HEK293 (cell line): Measurements from ENCODE around the gene PPP1R1B.
A peak's percentile ranks its signal among the peaks of the same experiment; 100 is the strongest.

Experiments used
- CTCF ChIA-PET: fragments of 350-600 bp; formaldehyde crosslinking; extraction: SDS; loops from one replicate; lab custom pipeline; 2021; ENCODE audit warnings: antibody characterized with exemption; lab: Yijun Ruan, JAX
- POLR2A ChIA-PET: fragments of 300-600 bp; formaldehyde crosslinking; extraction: SDS; loops from one replicate; lab custom pipeline; 2020; ENCODE audit warnings: antibody characterized with exemption, inconsistent platforms; lab: Yijun Ruan, JAX
- H3K27ac ChIP-seq: fragments of 200-500 bp; sonication (Bioruptor generic); 2 replicates; pipeline ENCODE4 v1.5.1; 2014; ENCODE audit warnings: low read depth, low read length, control low read depth, inconsistent platforms; ENCODE audit errors: extremely low read depth
- H3K36me3 ChIP-seq, 2 experiments: fragments of 200-500 bp in 1 of 2; sonication (Bioruptor generic) in 1 of 2; 1 replicate in 1 of 2; 2 replicates in 1 of 2; pipeline ENCODE4 v1.5.1; 2014 to 2017; ENCODE audit warnings: inconsistent platforms in 2 of 2, low read length in 2 of 2; ENCODE audit not compliant: control insufficient read depth in 2 of 2, insufficient read depth in 1 of 2
- H3K4me1 ChIP-seq: fragments of 200-500 bp; sonication (Bioruptor generic); 2 replicates; pipeline ENCODE4 v1.5.1; 2014; ENCODE audit warnings: mild to moderate bottlenecking, low read length, inconsistent platforms; ENCODE audit not compliant: control insufficient read depth, insufficient read depth
- H3K4me3 ChIP-seq: 2 replicates; pipeline ENCODE4 v1.5.1; 2011; ENCODE audit warnings: low read depth, mild to moderate bottlenecking, control low read depth, low read length, moderate library complexity
- H3K9me3 ChIP-seq: fragments of 200-500 bp; sonication (Bioruptor generic); 2 replicates; pipeline ENCODE4 v1.5.1; 2014; ENCODE audit warnings: low read depth, low read length, inconsistent platforms; ENCODE audit not compliant: control insufficient read depth, insufficient read depth
- IKZF3 ChIP-seq: fragments of 450-650 bp; IDR thresholded peaks from 2 replicates; pipeline ENCODE4 v1.5.0; 2018; ENCODE audit warnings: missing biosample characterization, mild to moderate bottlenecking, missing genetic modification characterization, moderate library complexity
- KLF8 ChIP-seq: fragments of 450-650 bp; formaldehyde crosslinking; IDR thresholded peaks from 2 replicates; pipeline ENCODE4 v1.5.1; 2016; ENCODE audit warnings: missing biosample characterization, missing genetic modification characterization
- MYNN ChIP-seq: fragments of 450-650 bp; formaldehyde crosslinking; IDR thresholded peaks from 2 replicates; pipeline ENCODE4 v1.5.1; 2016; ENCODE audit warnings: missing biosample characterization, missing genetic modification characterization, borderline replicate concordance
- TSHZ1 ChIP-seq: fragments of 450-650 bp; formaldehyde crosslinking; IDR thresholded peaks from 2 replicates; pipeline ENCODE4 v1.5.1; 2016; ENCODE audit warnings: missing biosample characterization, missing genetic modification characterization, borderline replicate concordance
- ZBTB20 ChIP-seq: fragments of 450-650 bp; formaldehyde crosslinking; IDR thresholded peaks from 2 replicates; pipeline ENCODE4 v1.5.1; 2016; ENCODE audit warnings: missing biosample characterization, missing genetic modification characterization
- ZEB2 ChIP-seq: fragments of 450-650 bp; formaldehyde crosslinking; IDR thresholded peaks from 2 replicates; pipeline ENCODE4 v1.5.1; 2016; ENCODE audit warnings: missing biosample characterization, missing genetic modification characterization
- ZFP41 ChIP-seq: fragments of 450-650 bp; formaldehyde crosslinking; IDR thresholded peaks from 2 replicates; pipeline ENCODE4 v1.5.1; 2016; ENCODE audit warnings: missing biosample characterization, missing genetic modification characterization, borderline replicate concordance
- ZFP69B ChIP-seq: fragments of 450-650 bp; formaldehyde crosslinking; IDR thresholded peaks from 2 replicates; pipeline ENCODE4 v1.5.1; 2016; ENCODE audit warnings: missing biosample characterization, missing genetic modification characterization
- ZNF10 ChIP-seq: fragments of 450-650 bp; formaldehyde crosslinking; IDR thresholded peaks from 2 replicates; pipeline ENCODE4 v1.5.1; 2017; ENCODE audit warnings: missing biosample characterization, missing genetic modification characterization
- ZNF132 ChIP-seq: fragments of 450-650 bp; formaldehyde crosslinking; IDR thresholded peaks from 2 replicates; pipeline ENCODE4 v1.5.1; 2017; ENCODE audit warnings: missing biosample characterization, missing genetic modification characterization, borderline replicate concordance
- ZNF19 ChIP-seq: fragments of 450-650 bp; formaldehyde crosslinking; IDR thresholded peaks from 2 replicates; pipeline ENCODE4; 2016; ENCODE audit warnings: missing biosample characterization, missing genetic modification characterization, low read depth
- ZNF211 ChIP-seq: fragments of 450-650 bp; formaldehyde crosslinking; IDR thresholded peaks from 2 replicates; pipeline ENCODE4 v1.5.1; 2016; ENCODE audit warnings: low read depth, missing biosample characterization, missing genetic modification characterization
- ZNF223 ChIP-seq: fragments of 450-650 bp; formaldehyde crosslinking; IDR thresholded peaks from 2 replicates; pipeline ENCODE4 v1.5.1; 2016; ENCODE audit warnings: missing biosample characterization, missing genetic modification characterization
- ZNF292 ChIP-seq: fragments of 450-650 bp; formaldehyde crosslinking; IDR thresholded peaks from 2 replicates; pipeline ENCODE4 v1.5.1; 2016; ENCODE audit warnings: low read depth, missing biosample characterization, missing genetic modification characterization, borderline replicate concordance
- ZNF366 ChIP-seq: fragments of 450-650 bp; formaldehyde crosslinking; conservative IDR thresholded peaks from 2 replicates; pipeline ENCODE4 v1.5.1; 2016; ENCODE audit warnings: missing biosample characterization, missing genetic modification characterization
- ZNF37A ChIP-seq: fragments of 450-650 bp; IDR thresholded peaks from 2 replicates; pipeline ENCODE4 v1.5.1; 2018; ENCODE audit warnings: missing biosample characterization, missing genetic modification characterization
- ZNF394 ChIP-seq: fragments of 450-650 bp; formaldehyde crosslinking; IDR thresholded peaks from 2 replicates; pipeline ENCODE4 v1.5.1; 2016; ENCODE audit warnings: missing biosample characterization, missing genetic modification characterization, mild to moderate bottlenecking, moderate library complexity, borderline replicate concordance
- ZNF571 ChIP-seq: fragments of 450-650 bp; formaldehyde crosslinking; IDR thresholded peaks from 2 replicates; pipeline ENCODE4 v1.5.0; 2017; ENCODE audit warnings: missing biosample characterization, missing genetic modification characterization
- ZNF610 ChIP-seq: fragments of 450-650 bp; formaldehyde crosslinking; IDR thresholded peaks from 2 replicates; pipeline ENCODE4 v1.5.1; 2016; ENCODE audit warnings: missing biosample characterization, missing genetic modification characterization, borderline replicate concordance
- ZNF624 ChIP-seq: fragments of 450-650 bp; formaldehyde crosslinking; IDR thresholded peaks from 2 replicates; pipeline ENCODE4 v1.5.1; 2017; ENCODE audit warnings: missing biosample characterization, missing genetic modification characterization
- ZNF660 ChIP-seq: fragments of 450-650 bp; IDR thresholded peaks from 2 replicates; pipeline ENCODE4 v1.5.1; 2018; ENCODE audit warnings: missing biosample characterization, mild to moderate bottlenecking, missing genetic modification characterization
- ZNF707 ChIP-seq: fragments of 450-650 bp; formaldehyde crosslinking; IDR thresholded peaks from 2 replicates; pipeline ENCODE4 v1.5.1; 2016; ENCODE audit warnings: missing biosample characterization, missing genetic modification characterization
- ZNF776 ChIP-seq: fragments of 450-650 bp; formaldehyde crosslinking; IDR thresholded peaks from 2 replicates; pipeline ENCODE4 v1.5.0; 2017; ENCODE audit warnings: missing biosample characterization, missing genetic modification characterization, borderline replicate concordance
- ZSCAN23 ChIP-seq: fragments of 450-650 bp; formaldehyde crosslinking; IDR thresholded peaks from 2 replicates; pipeline ENCODE4 v1.5.1; 2016; ENCODE audit warnings: missing biosample characterization, missing genetic modification characterization
- TF ChIP-seq, protein P1 (sequence below): fragments of 450-650 bp; formaldehyde crosslinking; IDR thresholded peaks from 2 replicates; pipeline ENCODE4 v1.5.1; 2016; ENCODE audit warnings: missing biosample characterization, missing genetic modification characterization
- TF ChIP-seq, protein P2 (sequence below): fragments of 450-650 bp; formaldehyde crosslinking; IDR thresholded peaks from 2 replicates; pipeline ENCODE4 v1.5.1; 2017; ENCODE audit warnings: missing biosample characterization, missing genetic modification characterization
- TF ChIP-seq, protein P3 (sequence below): fragments of 450-650 bp; formaldehyde crosslinking; IDR thresholded peaks from 2 replicates; pipeline ENCODE4 v1.5.1; 2016; ENCODE audit warnings: missing biosample characterization, missing genetic modification characterization

The PPP1R1B gene

DNA sequence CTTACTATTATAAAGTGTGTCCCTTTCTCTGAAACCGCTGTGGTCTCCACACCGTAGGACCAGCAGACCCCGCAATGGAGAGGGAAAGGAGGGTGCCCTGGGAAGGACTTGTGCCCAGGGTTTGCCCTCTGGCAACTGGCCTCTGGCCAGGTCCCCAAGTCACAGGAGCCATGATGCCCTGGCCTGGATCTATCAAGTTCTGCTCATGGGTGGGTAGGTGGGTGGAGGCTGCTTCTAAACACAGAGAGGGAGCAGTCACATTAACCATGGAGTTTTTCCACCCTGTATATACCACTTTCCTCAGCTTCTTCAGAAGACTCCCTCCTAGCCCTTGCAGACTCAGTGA lies 9.7 kb upstream of the PPP1R1B start (continued):
- TF ChIP-seq TSHZ1 (no peak), KLF8 (tag by site-specific recombination) (no peak), MYNN (tag by site-specific recombination) (no peak), ZNF37A (no peak), ZNF610 (tag by site-specific recombination) (no peak), ZNF211 (tag by site-specific recombination) (no peak), ZNF292 (tag by site-specific recombination) (no peak), ZNF19 (tag by site-specific recombination) (no peak), ZNF10 (no peak)
- TF ChIP-seq, protein P1, sequence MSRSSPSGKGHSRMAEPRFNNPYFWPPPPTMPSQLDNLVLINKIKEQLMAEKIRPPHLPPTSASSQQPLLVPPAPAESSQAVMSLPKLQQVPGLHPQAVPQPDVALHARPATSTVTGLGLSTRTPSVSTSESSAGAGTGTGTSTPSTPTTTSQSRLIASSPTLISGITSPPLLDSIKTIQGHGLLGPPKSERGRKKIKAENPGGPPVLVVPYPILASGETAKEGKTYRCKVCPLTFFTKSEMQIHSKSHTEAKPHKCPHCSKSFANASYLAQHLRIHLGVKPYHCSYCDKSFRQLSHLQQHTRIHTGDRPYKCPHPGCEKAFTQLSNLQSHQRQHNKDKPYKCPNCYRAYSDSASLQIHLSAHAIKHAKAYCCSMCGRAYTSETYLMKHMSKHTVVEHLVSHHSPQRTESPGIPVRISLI (tag by site-specific recombination): no peak

DNA sequence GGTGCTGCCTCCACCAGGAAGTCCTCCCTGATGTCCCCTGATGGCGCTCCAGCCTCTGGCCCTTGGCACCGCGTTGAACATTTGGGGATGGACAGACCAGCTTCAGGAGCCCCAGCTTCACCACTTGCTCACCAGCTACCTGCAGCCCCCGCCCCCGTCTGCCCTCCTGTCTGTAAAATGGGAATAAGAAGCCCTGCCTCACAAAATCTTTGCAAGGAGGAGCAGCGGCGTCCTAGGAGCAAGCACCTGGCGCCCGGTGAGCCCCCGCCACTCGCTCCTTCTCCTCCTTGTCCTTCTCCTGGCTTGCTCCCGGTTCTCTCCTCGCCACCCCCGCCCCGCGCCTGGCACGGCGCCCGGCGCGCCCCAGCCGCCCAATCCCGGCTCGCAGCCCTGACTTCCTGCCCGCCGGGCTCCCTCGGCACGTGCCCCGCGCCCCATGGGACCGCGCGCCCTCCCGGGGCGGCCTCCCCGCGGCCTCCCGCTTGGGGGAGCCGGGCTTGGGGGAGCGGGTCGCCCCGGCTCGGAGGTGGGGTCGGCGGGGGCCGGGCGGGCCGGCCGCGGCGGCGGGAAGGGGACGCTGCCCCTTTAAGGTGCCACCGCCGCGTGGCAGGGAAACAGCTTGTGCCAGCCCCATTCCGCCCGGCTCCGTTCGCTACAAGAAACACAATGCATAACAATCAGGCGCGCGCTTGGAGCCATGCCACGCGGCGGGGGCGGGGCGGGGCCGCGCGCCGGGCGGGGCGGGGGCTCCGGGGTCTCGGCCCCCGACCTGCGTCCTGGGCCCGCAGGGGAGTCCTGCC lies 9.1 kb upstream of the PPP1R1B start:
- CTCF ChIA-PET: interaction anchor here (0.6 to 11.8 kb wide), 8 partner anchors 17 to 451 kb away, joined by 3 to 475 read pairs (median 5); partner anchors contain the start of gene STARD3
- POLR2A ChIA-PET: interaction anchor here (0.6 to 1.5 kb wide), 3 partner anchors 12 to 374 kb away, joined by 3 to 6 read pairs (median 3); no protein-coding TSS in a partner anchor
- H3K27ac ChIP-seq: peak overlapping the region; percentile 50; the same call in 1 of the 2 replicates
- TF ChIP-seq ZNF394 (tag by site-specific recombination) (peak; percentile 39; the same call in 1 of the 2 replicates), IKZF3 (tag by site-specific recombination) (peak; percentile 89), ZSCAN23 (tag by site-specific recombination) (no peak), ZNF366 (tag by site-specific recombination) (peak; percentile 48; the same call in 1 of the 2 replicates), ZNF707 (no peak), ZNF223 (no peak), ZFP69B (tag by site-specific recombination) (no peak), ZNF132 (no peak), ZNF776 (tag by site-specific recombination) (no peak), ZEB2 (0 out of 2 replicates have a peak, but pooled peaks have one; percentile 25), ZNF624 (tag by site-specific recombination) (no peak), ZBTB20 (no peak), ZNF211 (tag by site-specific recombination) (no peak), ZNF571 (tag by site-specific recombination) (no peak), ZFP41 (tag by site-specific recombination) (no peak), ZNF10 (no peak; the same call in 1 of the 2 replicates), ZNF660 (tag by site-specific recombination) (0 out of 2 replicates have a peak, but pooled peaks have one; percentile 17)
- TF ChIP-seq, protein P2, sequence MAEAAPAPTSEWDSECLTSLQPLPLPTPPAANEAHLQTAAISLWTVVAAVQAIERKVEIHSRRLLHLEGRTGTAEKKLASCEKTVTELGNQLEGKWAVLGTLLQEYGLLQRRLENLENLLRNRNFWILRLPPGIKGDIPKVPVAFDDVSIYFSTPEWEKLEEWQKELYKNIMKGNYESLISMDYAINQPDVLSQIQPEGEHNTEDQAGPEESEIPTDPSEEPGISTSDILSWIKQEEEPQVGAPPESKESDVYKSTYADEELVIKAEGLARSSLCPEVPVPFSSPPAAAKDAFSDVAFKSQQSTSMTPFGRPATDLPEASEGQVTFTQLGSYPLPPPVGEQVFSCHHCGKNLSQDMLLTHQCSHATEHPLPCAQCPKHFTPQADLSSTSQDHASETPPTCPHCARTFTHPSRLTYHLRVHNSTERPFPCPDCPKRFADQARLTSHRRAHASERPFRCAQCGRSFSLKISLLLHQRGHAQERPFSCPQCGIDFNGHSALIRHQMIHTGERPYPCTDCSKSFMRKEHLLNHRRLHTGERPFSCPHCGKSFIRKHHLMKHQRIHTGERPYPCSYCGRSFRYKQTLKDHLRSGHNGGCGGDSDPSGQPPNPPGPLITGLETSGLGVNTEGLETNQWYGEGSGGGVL (tag by site-specific recombination): 0 out of 2 replicates have a peak, but pooled peaks have one; percentile 27
- TF ChIP-seq, protein P3, sequence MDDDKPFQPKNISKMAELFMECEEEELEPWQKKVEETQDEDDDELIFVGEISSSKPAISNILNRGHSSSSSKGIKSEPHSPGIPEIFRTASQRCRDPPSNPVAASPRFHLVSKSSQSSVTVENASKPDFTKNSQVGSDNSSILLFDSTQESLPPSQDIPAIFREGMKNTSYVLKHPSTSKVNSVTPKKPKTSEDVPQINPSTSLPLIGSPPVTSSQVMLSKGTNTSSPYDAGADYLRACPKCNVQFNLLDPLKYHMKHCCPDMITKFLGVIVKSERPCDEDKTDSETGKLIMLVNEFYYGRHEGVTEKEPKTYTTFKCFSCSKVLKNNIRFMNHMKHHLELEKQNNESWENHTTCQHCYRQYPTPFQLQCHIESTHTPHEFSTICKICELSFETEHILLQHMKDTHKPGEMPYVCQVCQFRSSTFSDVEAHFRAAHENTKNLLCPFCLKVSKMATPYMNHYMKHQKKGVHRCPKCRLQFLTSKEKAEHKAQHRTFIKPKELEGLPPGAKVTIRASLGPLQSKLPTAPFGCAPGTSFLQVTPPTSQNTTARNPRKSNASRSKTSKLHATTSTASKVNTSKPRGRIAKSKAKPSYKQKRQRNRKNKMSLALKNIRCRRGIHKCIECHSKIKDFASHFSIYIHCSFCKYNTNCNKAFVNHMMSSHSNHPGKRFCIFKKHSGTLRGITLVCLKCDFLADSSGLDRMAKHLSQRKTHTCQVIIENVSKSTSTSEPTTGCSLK (tag by site-specific recombination): no peak

More for the DNA sequence above, 9.1 kb upstream of the PPP1R1B start:
- H3K4me1 ChIP-seq: peaks cover 4% of the 10 kb centered on the region
- H3K36me3 ChIP-seq: no peaks in the 10 kb centered on the region
- H3K4me3 ChIP-seq: peak overlapping the region; percentile 38
- H3K9me3 ChIP-seq: no peaks in the 10 kb centered on the region
